Body of pancreas (tissue), 4 donors: ENCODE results near the gene TBL3.

Experiments used
- POLR2A ChIP-seq, 3 donors: fragments of 450-650 bp; IDR thresholded peaks; one replicate each; pipeline ENCODE4 v1.6.1; 2016; ENCODE audit warnings: antibody characterized with exemption in 3 of 3, mild to moderate bottlenecking in 2 of 3
- TF ChIP-seq, protein P1 (sequence below), 7 experiments: fragments of 450-650 bp in 4 of 7; fragments of 200-600 bp in 3 of 7; sonication (generic) in 3 of 7; IDR thresholded peaks; one replicate each; pipeline ENCODE4 v1.5.1; 2016 to 2019; ENCODE audit warnings: antibody characterized with exemption in 7 of 7

DNA sequence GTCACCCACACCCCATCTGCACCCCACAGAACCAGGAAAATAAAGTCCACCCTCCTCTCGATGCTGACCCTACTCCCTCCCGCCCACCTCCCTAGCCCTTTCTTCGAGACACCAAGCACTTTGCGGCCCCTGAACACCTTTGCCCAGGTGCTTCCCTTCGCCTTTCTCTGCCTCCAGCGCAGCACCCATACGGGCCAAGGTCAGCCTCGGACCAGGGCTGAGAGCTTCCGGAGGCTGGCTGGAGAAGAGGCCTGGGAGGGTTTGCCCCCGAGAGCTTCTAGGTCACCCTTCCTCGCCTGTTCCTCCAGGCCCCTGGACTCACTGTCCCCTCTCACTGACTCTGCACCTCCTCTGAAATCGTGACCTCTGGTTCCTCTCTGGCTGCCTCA is 52.2 kb downstream of the TBL3 start:
- TF ChIP-seq, protein P1, sequence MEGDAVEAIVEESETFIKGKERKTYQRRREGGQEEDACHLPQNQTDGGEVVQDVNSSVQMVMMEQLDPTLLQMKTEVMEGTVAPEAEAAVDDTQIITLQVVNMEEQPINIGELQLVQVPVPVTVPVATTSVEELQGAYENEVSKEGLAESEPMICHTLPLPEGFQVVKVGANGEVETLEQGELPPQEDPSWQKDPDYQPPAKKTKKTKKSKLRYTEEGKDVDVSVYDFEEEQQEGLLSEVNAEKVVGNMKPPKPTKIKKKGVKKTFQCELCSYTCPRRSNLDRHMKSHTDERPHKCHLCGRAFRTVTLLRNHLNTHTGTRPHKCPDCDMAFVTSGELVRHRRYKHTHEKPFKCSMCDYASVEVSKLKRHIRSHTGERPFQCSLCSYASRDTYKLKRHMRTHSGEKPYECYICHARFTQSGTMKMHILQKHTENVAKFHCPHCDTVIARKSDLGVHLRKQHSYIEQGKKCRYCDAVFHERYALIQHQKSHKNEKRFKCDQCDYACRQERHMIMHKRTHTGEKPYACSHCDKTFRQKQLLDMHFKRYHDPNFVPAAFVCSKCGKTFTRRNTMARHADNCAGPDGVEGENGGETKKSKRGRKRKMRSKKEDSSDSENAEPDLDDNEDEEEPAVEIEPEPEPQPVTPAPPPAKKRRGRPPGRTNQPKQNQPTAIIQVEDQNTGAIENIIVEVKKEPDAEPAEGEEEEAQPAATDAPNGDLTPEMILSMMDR (IDR thresholded peaks at IDR 0.05), result no peak
- no peak for TF ChIP-seq POLR2A (IDR thresholded peaks at IDR 0.05)
